H9 (cell line): ENCODE results near the gene DLGAP4. TPM values are rescaled to one million over a fixed set of nuclear protein-coding genes. Genes with fewer than 3 reads are reported as not detected.
A peak's percentile ranks its signal among the peaks of the same experiment; 100 is the strongest.

Experiments
- DNase-seq: peaks from one replicate; pipeline ENCODE4 v3.0.0-alpha.2; 2017
- H2AFZ ChIP-seq: one replicate; pipeline ENCODE4 v1.6.1; 2013; ENCODE audit warnings: mild to moderate bottlenecking, low read length, control low read depth, moderate library complexity
- H2AK5ac ChIP-seq: 2 replicates; pipeline ENCODE4 v1.6.1; 2013; ENCODE audit warnings: low read length, control low read depth, mixed read lengths; ENCODE audit not compliant: insufficient read length
- H2BK120ac ChIP-seq: one replicate; pipeline ENCODE4 v1.6.1; 2013; ENCODE audit warnings: low read depth, mild to moderate bottlenecking, low read length, control low read depth, inconsistent platforms; ENCODE audit not compliant: poor library complexity, severe bottlenecking
- H2BK12ac ChIP-seq: 2 replicates; pipeline ENCODE4 v1.6.1; 2013; ENCODE audit warnings: low read length, control low read depth, mixed read lengths, low read depth; ENCODE audit not compliant: insufficient read length
- H2BK15ac ChIP-seq: 2 replicates; pipeline ENCODE4 v1.6.1; 2013; ENCODE audit warnings: low read depth, low read length, control low read depth
- H2BK20ac ChIP-seq: one replicate; pipeline ENCODE4 v1.6.1; 2013; ENCODE audit warnings: low read depth, mild to moderate bottlenecking, low read length, control low read depth, inconsistent platforms; ENCODE audit not compliant: poor library complexity, severe bottlenecking
- H2BK5ac ChIP-seq: 2 replicates; pipeline ENCODE4 v1.6.1; 2013; ENCODE audit warnings: low read length, control low read depth, mixed read lengths; ENCODE audit not compliant: insufficient read length
- H3K14ac ChIP-seq: 2 replicates; pipeline ENCODE4 v1.6.1; 2013; ENCODE audit warnings: low read length, control low read depth; ENCODE audit not compliant: insufficient read depth
- H3K18ac ChIP-seq: 2 replicates; pipeline ENCODE4 v1.6.1; 2013; ENCODE audit warnings: low read depth, mild to moderate bottlenecking, mixed read lengths, low read length, control low read depth; ENCODE audit not compliant: insufficient read length
- H3K23ac ChIP-seq: 2 replicates; pipeline ENCODE4 v1.6.1; 2013; ENCODE audit warnings: low read length, control low read depth, mixed read lengths, low read depth; ENCODE audit not compliant: insufficient read length
- H3K23me2 ChIP-seq: 2 replicates; pipeline ENCODE4 v1.6.1; 2013; ENCODE audit warnings: low read depth, mild to moderate bottlenecking, mixed read lengths, low read length, control low read depth; ENCODE audit not compliant: insufficient read length, poor library complexity, severe bottlenecking
- H3K27ac ChIP-seq: 2 replicates; pipeline ENCODE4 v1.5.1; 2013; ENCODE audit warnings: low read length, control low read depth, mixed read lengths, low read depth; ENCODE audit not compliant: insufficient read length
- H3K27me3 ChIP-seq: 2 replicates; pipeline ENCODE4 v1.6.1; 2013; ENCODE audit warnings: low read length, control low read depth, inconsistent platforms; ENCODE audit not compliant: insufficient read depth
- H3K4ac ChIP-seq: 2 replicates; pipeline ENCODE4 v1.6.1; 2013; ENCODE audit warnings: low read depth, mild to moderate bottlenecking, control low read depth, inconsistent platforms, low read length, moderate library complexity
- H3K4me1 ChIP-seq: 2 replicates; pipeline ENCODE4 v1.6.1; 2013; ENCODE audit warnings: low read length, control low read depth, inconsistent platforms; ENCODE audit not compliant: insufficient read depth
- H3K4me2 ChIP-seq: 2 replicates; pipeline ENCODE4 v1.6.1; 2013; ENCODE audit warnings: low read length, control low read depth, mixed read lengths; ENCODE audit not compliant: insufficient read length, insufficient read depth
- H3K56ac ChIP-seq: 2 replicates; pipeline ENCODE4 v1.6.1; 2013; ENCODE audit warnings: low read depth, mild to moderate bottlenecking, mixed read lengths, low read length, control low read depth; ENCODE audit not compliant: insufficient read length
- H3K79me1 ChIP-seq: 2 replicates; pipeline ENCODE4 v1.6.1; 2013; ENCODE audit warnings: low read depth, mild to moderate bottlenecking, moderate library complexity, low read length, control low read depth, inconsistent platforms; ENCODE audit not compliant: insufficient read depth, poor library complexity, severe bottlenecking
- H3K79me2 ChIP-seq: 2 replicates; pipeline ENCODE4 v1.6.1; 2013; ENCODE audit warnings: low read length, control low read depth, inconsistent platforms; ENCODE audit not compliant: insufficient read depth
- H3K9ac ChIP-seq: 2 replicates; pipeline ENCODE4 v1.6.1; 2013; ENCODE audit warnings: low read length, control low read depth, mixed read lengths; ENCODE audit not compliant: insufficient read length; ENCODE audit errors: extremely low read depth
- H3K9me3 ChIP-seq: one replicate; pipeline ENCODE4 v1.6.1; 2013; ENCODE audit warnings: low read depth, low read length, inconsistent platforms; ENCODE audit not compliant: control insufficient read depth
- H3T11ph ChIP-seq: one replicate; pipeline ENCODE4 v1.6.1; 2013; ENCODE audit warnings: mild to moderate bottlenecking, low read length, control low read depth, inconsistent platforms
- H4K20me1 ChIP-seq: one replicate; pipeline ENCODE4 v1.6.1; 2013; ENCODE audit not compliant: control insufficient read depth, insufficient read length, insufficient read depth
- H4K5ac ChIP-seq: 2 replicates; pipeline ENCODE4 v1.6.1; 2013; ENCODE audit warnings: low read depth, mild to moderate bottlenecking, mixed read lengths, low read length, control low read depth; ENCODE audit not compliant: insufficient read length
- H4K8ac ChIP-seq: replicated peaks from 2 replicates; pipeline ENCODE4 v1.6.1; 2013; ENCODE audit warnings: low read length, control low read depth, mixed read lengths, low read depth; ENCODE audit not compliant: insufficient read length
- H4K91ac ChIP-seq: 2 replicates; pipeline ENCODE4 v1.6.1; 2013; ENCODE audit warnings: low read depth, mild to moderate bottlenecking, moderate library complexity, mixed read lengths, low read length, control low read depth; ENCODE audit not compliant: insufficient read length
- H3K27ac Mint-ChIP-seq, 3 experiments: 2 replicates in 2 of 3; 3 replicates in 1 of 3; pipeline ENCODE4 v1.8.0; 2020 to 2021; ENCODE audit warnings: mixed read lengths in 3 of 3, mild to moderate bottlenecking in 1 of 3, moderate library complexity in 1 of 3
- H3K27me3 Mint-ChIP-seq: 2 replicates; pipeline ENCODE4 v1.8.0; 2021; ENCODE audit warnings: low read depth, mild to moderate bottlenecking, moderate library complexity, mixed read lengths
- H3K36me3 Mint-ChIP-seq, 3 experiments: 2 replicates in 2 of 3; 3 replicates in 1 of 3; pipeline ENCODE4 v1.8.0; 2020 to 2021; ENCODE audit warnings: low read depth in 3 of 3, mixed read lengths in 3 of 3; ENCODE audit not compliant: insufficient read depth in 1 of 3
- H3K4me1 Mint-ChIP-seq, 2 experiments: 2 replicates each; pipeline ENCODE4 v1.8.0; 2020; ENCODE audit warnings: mixed read lengths in 2 of 2
- H3K4me3 Mint-ChIP-seq, 2 experiments: 2 replicates in 1 of 2; 3 replicates in 1 of 2; pipeline ENCODE4 v1.8.0; 2020 to 2021; ENCODE audit warnings: mild to moderate bottlenecking in 2 of 2, mixed read lengths in 2 of 2, moderate library complexity in 1 of 2
- H3K9me3 Mint-ChIP-seq, 2 experiments: 2 replicates in 1 of 2; 3 replicates in 1 of 2; pipeline ENCODE4 v1.8.0; 2020; ENCODE audit warnings: mild to moderate bottlenecking in 2 of 2, mixed read lengths in 2 of 2, moderate library complexity in 1 of 2
- WGBS: extraction: QIAGEN DNeasy Blood & Tissue Kit; methylation state at CpG from one replicate; pipeline ENCODE4 v1.1.7; 2013; ENCODE audit warnings: missing lambda C conversion rate, low lambda C conversion rate, mixed read lengths; ENCODE audit not compliant: insufficient read length; ENCODE audit errors: extremely low coverage; 5-methylcytosine and 5-hydroxymethylcytosine counted together
- total RNA-seq: library from RNA; stranded (reverse); gene quantifications from 2 replicates; pipeline ENCODE4 v1.2.1, GENCODE V29; 2021
- TF ChIP-seq, protein P1 (sequence below): fragments of 200-600 bp; sonication (generic); conservative IDR thresholded peaks from 3 replicates; pipeline ENCODE4 v1.8.0; 2021; ENCODE audit warnings: antibody characterized with exemption, mild to moderate bottlenecking

DLGAP4 gene
- total RNA-seq, 1 experiment from 2014 or later, result 48.0 TPM

DNA sequence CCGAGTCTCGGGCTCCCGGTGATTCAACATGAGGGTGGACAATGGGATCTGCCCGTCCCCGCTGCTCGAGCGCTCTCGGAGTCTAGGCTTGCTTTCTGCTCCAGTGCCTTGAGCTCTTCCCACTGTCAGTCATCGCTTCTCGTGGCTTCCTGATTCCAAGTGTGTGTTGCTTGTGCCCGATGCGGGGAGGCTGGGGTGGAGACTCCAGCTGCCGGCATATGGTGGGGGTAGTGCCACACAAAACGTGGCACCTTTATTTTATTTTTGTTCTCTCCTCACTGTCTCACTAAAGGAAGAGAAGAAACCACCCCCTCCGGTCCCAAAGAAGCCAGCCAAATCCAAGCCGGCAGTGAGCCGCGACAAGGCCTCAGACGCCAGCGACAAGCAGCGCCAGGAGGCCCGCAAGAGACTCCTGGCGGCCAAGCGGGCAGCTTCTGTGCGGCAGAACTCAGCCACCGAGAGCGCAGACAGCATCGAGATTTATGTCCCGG lies 220.4 kb downstream of the DLGAP4 start:
- Histone ChIP-seq H2BK120ac (no peak overlapping the region), H3K79me1 (no peaks in the 10 kb centered on the region), H3T11ph (no peak overlapping the region), H3K4ac (no peak overlapping the region), H3K56ac (no peak overlapping the region), H3K4me2 (no peak overlapping the region), H3K23me2 (no peaks in the 10 kb centered on the region), H2BK20ac (no peak overlapping the region), H4K91ac (no peak overlapping the region), H3K27ac (no peak overlapping the region), H4K20me1 (no peaks in the 10 kb centered on the region), H3K9me3 (no peaks in the 10 kb centered on the region), H2BK15ac (no peak overlapping the region), H2BK12ac (no peak overlapping the region), H3K79me2 (no peaks in the 10 kb centered on the region), H3K4me1 (no peaks in the 10 kb centered on the region), H2AFZ (no peak overlapping the region), H3K14ac (no peak overlapping the region; the same call in 1 of the 2 replicates), H2BK5ac (no peak overlapping the region), H4K8ac (no peak overlapping the region), H3K18ac (no peak overlapping the region), H2AK5ac (no peak overlapping the region), H3K9ac (no peak overlapping the region), H3K23ac (no peak overlapping the region), H3K27me3 (no peaks in the 10 kb centered on the region), H4K5ac (no peak overlapping the region)
- Mint-ChIP-seq H3K4me3 (no peak overlapping the region), H3K27ac (peak overlapping the region in 2 of 3 experiments; percentile 14 to 49; a peak in 3 of 7 replicates), H3K27me3 (no peaks in the 10 kb centered on the region; the same call in 1 of the 2 replicates), H3K4me1 (peaks cover 0 to 3% of the 10 kb centered on the region in 2 experiments; a peak in 2 of 4 replicates), H3K9me3 (no peaks in the 10 kb centered on the region), H3K36me3 (peaks cover 16 to 51% (median 48%) of the 10 kb centered on the region in 3 experiments)
- no peak for DNase-seq
- no CpG with 5 or more reads among the region's 29 CpGs for WGBS
- TF ChIP-seq, protein P1, sequence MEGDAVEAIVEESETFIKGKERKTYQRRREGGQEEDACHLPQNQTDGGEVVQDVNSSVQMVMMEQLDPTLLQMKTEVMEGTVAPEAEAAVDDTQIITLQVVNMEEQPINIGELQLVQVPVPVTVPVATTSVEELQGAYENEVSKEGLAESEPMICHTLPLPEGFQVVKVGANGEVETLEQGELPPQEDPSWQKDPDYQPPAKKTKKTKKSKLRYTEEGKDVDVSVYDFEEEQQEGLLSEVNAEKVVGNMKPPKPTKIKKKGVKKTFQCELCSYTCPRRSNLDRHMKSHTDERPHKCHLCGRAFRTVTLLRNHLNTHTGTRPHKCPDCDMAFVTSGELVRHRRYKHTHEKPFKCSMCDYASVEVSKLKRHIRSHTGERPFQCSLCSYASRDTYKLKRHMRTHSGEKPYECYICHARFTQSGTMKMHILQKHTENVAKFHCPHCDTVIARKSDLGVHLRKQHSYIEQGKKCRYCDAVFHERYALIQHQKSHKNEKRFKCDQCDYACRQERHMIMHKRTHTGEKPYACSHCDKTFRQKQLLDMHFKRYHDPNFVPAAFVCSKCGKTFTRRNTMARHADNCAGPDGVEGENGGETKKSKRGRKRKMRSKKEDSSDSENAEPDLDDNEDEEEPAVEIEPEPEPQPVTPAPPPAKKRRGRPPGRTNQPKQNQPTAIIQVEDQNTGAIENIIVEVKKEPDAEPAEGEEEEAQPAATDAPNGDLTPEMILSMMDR, result no peak
